ENCODE results near the gene TRIM33.
A peak's percentile ranks its signal among the peaks of the same experiment; 100 is the strongest.
"Not testable (repeated sequence)": the region's sequence is repeated elsewhere in the genome, so short reads cannot be mapped to it uniquely, and the experiment has no call there.

Gene TRIM33

DNA sequence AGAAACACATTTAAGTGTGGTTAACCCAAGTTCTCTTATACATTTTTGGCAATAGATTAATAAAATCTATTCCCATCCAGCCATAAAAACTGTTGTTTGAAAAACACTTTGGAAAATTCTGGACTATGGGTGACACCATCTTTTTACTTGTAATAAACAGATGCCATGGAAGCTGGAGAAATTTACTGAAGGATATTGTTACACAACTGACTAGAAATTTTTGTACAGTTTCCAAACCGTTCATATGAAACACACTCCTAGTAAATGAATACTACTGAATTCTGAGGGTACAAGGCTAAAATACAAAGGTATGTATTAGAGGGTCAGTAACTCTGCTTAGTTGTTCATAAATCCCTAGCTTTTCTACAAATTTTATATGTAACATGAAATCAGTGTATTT, 48.7 kb downstream of the TRIM33 start:
- no peak for DNase-seq

DNA sequence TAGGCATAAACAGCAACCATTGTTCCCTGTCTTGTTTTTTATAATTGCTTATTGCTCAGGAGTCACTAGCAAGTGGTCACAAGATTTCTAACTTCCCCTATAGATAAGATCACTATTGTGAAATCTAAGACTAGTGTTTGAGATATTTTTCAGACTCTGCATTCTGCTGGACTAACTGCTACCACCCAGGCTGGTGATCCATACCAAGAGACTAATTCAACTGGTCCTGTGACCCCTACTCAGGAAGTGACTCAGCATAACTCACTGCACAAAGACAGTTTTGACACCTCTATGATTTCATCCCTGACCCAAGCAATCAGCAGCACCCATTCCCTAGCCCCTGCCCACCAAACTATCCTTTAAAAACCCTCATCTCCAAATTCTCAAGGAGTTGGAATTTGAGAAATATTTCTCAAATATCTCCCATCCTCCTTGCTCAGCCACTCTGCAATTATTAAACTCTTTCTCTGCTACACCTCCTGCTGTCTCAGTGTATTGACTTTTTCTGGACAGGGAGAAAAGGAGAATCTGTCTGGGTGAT, 52.7 kb downstream of the TRIM33 start:
- no peak for DNase-seq

DNA sequence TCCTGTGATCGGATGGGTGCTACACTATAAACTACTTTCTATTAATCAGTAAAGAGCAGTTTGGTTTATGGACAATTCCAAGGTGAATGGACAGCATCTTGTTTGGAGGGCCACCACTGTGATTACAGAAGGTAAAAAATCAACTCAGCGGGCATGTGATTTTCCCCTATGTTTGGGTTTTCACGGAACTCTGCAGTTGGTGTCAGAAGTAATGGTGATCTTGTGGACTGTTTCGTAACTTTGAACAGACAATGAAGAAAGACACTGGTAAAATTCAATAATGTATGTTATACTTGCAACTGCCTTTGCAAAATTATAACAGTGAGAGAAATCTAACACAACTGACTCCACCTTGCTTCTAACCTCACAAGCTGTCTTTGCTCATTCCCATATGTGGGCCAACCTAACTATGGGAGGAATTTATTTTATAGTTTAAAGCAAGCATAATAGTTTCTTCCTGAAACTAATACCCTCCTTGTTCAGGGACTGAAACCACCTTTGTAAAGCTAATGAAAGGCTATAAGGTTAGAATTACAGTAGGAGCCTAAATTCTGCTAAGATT, 53.2 kb downstream of the TRIM33 start:
- no peak for DNase-seq

DNA sequence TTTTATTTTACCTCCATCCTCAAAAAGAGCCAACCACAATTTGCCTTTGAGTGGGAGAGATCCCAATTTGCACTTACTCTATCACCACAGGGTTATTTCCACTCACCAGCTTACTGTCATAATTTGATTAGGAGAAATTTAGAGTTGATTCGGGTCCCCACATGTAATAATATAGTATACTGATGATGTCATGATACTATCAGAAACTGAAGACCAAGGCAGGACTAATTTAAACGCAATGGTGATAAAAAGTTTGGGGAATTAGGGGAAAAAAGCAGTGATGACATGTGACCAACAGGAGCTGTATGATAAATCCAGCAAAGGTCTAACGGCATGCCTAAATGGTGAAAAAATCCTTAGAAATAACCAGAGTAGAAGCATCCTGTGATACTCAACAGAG, 54.4 kb downstream of the TRIM33 start:
- DNase-seq = no peak

DNA sequence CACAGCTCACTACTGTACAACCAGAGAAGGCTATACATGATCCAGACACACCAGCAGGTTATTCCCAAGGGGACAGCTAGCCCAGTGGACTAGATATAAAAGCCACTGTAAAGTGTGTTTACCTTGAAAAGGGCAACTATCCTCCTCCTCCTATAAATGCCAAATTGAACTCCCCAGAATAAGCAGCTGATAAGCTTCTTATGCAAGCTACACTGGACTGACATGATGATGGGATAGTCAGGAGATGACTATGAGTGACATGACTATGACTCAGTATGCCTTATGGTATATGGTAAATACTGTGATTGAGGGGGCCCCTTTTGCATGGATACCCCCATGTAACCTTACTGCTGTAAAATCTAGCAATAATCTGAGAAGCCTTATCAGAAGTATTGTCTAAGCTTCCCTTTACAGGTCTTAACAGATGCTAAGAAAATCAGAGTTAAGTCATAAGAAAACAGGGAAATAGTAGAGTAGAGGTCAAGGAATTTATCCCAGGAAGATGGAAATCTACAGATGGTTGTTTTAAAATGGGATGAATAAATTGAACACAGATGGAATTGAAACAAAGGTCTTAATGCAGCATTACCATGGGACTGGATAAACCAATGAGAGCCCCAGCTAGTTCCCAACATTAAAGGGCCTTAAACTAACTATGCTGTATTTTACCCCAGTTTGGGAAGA, 55.8 kb downstream of the TRIM33 start:
- DNase-seq = no peak

DNA sequence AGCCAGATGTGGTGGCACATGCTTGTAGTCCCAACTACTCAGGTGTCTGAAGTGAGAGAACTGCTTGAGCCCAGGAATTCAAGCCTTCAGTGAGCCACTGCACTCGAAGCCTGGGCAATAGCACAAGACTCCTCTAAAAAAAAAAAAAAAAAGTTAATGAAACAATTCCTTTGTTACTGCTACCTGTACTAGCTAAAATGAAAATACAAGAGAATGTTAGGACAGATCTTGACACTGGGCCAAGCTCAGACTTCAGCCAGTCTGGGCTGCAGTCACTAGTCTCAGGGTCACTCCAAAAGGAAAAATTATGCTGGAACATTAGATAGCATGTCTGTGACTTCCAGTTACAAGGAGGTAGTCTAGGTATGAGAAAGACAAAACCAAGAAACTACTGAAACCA, 56.5 kb downstream of the TRIM33 start:
- no peak for DNase-seq

DNA sequence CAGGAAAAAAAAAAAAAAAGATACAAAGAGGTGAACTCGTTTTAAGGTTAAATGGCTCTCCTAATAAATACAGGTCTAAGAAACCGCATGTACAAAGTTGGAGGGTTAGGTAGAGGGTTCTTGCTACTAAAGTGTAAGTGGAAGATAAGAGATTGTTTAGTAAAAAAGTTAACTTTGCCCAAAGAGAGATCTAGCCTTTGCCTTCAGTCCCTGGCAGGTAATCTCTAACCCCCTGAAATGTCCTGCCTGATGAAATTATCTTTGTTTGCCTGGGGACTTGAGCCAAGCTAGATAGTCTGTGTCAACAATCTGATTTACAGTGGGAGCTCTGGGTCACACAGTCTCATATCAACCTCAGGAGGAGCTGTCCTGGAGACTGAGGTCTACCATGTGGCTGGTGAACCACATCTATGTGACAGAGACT, 57.6 kb downstream of the TRIM33 start:
- DNase-seq = no peak

DNA sequence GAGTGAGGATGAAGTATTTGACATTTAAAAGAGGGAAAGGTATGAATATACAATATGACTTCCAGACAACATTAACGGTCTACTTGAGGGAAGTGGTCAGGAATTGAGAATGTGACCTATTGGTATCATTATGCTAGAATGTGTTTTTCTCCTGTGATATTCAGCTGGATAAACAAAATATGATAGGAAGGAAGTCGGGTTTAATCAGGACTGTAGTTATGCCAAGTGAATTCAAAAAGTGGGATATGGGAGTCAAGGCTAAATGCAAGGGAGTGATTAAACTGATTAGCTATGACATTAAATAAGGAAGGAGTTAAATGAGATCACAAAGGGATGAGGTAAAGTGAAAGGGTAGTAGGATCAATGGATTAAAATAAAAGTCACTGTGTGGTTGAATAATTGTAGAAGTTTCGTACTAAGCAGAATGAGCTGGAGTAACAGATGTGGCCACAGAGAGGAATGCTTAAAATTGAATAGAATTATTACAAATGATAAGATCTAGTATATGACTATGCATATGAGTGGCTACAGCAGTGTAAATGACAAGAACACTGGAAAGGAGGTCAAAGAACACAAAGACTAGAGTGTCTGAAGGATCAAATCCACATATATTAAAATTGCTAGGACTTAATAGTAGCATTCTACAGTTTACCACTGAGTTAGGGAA, 62.5 kb downstream of the TRIM33 start:
- no peak for DNase-seq

DNA sequence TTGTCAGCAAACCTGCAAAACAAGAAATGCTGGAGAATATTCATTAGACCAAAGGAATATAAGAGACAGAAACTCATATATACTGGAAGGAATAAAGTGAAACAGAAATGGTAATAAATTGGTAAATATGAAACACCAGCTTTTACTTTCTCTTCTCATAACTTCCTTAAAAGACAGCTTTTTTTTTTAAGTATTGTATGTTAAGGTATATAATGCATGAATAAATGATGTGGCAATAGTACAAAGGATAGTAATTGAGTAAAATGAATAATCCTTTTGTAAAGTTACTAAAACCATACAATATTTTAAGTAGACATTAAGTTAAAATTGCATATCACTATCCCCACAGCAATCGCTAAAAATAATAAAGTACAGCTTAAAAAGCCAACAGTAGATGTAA, 64.8 kb downstream of the TRIM33 start:
- DNase-seq = no peak

DNA sequence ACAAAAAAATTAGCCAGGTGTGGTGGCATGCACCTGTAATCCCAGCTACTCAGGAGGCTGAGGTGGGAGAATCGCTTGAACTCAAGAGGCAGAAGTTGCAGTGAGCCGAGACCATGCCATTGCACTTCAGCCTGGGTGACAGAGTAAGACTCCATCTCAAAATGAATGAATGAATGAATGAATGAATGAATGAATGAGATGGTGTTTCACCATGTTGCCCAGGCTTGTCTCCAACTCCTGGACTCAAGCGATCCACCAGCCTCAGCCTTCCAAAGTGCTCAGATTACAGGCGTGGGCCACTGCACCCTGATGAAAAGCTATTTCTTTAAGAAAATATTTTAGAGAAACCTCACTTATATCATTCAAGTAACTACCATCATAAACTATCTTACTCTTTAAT, 67.8 kb downstream of the TRIM33 start:
- not testable (repeated sequence) for DNase-seq

DNA sequence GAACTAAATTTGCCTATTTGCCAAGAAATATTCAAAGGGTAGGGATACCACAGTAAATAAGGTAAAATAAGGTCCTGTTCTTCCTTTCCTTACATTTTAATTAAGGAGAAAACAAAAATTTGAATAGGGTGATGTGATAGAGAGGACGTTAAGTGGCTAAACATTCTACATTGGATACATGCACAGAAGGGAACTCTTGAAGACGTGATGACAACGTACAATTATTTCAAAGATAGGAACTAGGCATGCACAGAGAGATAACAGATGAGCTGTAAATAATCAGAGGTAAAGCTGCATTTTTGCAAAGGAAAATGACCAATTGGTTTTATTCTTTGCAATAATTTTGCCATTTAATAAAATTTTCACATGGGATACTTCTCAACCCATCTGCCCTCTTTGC, 69.7 kb downstream of the TRIM33 start:
- no peak for DNase-seq

DNA sequence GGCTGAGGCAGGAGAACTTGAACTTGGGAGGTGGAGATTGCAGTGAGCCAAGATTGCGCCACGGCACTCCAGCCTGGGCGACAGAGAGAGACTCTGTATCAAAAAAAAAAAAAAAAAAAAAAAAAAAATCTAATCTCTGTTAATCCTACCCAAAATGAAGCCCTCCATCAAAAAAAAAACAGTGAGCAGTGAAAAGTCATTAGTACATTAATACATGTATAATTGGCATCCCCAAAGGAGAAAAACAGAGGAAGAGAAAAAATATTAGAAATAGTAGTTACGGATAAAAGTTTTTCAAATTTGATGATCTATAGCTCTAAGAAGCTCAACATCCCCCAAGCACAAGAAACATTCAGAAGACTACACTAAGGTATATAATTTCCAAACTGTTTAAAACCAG, 71.6 kb downstream of the TRIM33 start:
- no peak for DNase-seq

DNA sequence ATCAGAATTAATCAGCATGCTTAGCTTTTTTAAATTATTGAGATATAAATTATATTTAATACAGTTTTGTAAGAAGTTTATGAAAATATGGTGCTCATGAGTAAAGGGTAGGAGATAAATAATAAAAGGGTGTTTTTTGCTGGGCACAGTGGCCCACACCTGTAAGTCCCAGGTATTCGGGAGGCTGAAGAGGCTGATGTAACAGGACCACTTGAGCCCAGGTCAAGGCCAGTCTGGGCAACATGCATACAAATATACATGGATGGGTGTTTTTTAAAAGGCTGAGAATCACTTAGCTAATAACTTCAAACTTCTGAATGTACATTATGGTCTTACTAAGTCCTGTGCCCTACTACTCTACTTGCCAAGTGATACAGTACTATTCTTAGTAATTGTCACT, 73.2 kb downstream of the TRIM33 start:
- no peak for DNase-seq

DNA sequence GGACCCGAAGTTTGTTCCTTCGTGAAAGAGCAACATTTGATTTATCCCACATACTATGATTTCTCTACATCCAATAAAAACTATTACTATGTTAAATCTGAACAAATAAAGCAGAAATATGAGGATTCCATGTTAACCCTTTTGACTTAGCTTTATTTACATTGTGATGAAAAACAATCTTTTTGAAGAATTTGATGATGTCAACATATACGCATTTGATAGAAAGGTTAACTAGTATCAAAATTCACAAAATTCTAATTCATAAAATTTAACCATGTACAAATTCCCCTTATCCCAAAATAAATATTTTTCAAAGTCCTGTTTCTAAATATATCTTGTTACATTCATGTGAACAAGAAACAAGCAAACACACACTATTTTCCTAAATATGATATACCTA, 74.2 kb downstream of the TRIM33 start:
- no peak for DNase-seq

DNA sequence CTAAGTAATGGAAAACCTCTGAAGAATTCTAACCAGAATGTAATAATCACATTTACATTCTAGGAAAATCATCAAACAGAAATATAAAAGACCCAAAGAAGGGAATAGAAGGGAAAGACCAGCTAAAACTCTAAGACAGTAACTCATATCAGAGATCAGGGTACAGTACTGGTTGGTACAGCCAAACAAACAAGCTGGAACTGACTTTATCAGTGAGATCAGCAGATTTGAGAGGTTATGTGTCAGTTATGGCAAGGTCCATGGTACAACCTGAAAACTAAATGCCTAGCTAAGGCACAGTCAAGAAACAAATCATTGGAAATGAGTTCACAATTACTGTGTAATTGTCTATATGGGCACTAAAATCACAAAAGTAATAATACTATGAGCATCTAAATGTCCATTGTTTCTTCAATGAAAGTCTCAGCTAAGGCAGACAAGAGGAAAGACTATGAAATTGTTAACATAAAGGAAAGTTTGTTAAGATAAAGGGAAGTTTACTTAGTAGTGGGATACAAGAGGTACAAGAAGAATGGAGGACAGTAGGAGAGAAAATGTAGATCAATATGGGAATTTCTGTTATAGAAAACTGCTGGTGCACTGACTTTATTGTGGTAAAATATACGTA, 75.8 kb downstream of the TRIM33 start:
- DNase-seq = no peak

DNA sequence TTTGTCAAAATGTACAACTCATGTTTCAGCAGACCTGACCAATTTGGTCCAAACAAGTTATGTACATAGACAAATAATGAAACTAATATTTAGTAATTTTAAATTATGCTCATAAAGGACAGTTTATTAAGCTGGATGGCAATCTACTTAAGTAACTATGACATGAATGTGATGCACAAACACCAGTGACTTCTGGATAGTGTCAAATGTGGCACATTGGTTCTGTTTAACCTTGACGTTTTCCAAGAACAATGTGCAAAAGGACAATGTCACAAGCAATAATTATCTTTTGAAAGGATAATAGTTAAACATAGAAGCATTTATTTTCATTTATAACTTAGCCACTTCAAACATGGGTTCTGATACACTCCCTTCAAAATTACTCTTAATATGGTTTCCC, 80.0 kb downstream of the TRIM33 start:
- no peak for DNase-seq

DNA sequence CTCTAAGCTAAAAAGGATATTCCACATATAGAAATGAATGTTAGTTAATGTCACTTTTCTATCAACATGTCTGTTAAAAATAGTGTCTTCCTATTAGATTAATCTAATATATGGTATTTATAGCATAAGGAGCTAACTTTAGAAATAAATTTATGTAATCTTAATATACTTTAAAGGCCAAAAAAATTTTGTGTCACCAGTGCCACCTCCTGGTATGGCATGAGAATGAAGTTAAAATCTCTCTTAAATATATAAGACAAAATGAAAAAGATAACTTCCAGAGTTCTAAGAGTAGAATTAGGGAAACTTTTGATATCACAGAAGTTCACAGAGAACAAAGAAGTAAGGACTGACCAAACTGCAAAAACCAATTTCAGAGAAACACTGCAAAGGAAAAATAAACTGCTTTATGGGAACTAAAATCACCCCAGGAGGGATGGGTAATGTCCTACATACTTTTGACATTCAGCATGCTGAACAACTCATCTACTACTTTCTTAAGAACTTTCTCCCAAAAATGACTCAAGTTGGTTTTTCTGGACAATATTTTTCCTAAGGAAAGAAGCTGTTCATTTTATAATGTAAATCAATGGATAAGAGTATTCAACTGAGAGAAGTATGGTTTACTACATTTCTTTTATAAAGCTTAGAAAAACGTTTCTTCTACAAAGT, 82.8 kb downstream of the TRIM33 start:
- peak; percentile 39 for DNase-seq

DNA sequence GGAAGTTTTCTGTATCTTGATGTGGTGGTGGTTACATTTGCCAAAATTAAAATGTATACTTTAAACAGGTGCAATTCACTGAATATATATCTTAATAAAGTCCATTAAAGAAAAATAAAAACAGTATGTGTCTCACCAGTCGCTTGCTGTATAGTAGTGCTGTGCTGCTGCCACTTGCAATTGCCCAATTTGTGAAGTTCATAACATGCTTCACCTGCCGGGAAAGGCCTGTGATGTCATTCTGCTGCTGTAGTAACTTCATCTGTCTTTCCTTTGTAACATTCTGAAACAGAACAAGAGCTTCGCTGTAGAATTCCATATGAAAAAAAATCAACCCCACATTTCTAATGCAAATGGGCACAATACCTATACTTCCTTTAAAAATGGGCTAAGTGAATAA, 83.4 kb downstream of the TRIM33 start:
- DNase-seq = no peak

DNA sequence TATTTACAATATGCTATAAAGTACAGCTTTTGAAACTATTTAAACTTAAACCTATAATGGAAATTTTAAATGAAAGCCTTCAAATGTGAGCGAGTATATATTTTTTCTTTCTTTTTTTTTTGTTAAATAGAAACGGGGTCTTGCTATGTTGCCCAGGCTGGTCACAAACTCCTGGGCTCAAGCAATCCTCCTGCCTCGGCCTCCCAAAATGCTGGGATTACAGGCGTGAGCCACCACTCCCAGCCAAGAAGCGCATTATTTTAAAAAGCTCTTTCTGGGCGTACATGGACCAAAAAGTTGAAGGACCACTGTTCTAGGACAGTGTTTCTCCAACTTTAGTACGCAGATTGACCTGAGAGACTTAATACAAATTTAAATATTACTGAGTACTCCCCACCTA, 87.5 kb downstream of the TRIM33 start:
- DNase-seq = no peak

DNA sequence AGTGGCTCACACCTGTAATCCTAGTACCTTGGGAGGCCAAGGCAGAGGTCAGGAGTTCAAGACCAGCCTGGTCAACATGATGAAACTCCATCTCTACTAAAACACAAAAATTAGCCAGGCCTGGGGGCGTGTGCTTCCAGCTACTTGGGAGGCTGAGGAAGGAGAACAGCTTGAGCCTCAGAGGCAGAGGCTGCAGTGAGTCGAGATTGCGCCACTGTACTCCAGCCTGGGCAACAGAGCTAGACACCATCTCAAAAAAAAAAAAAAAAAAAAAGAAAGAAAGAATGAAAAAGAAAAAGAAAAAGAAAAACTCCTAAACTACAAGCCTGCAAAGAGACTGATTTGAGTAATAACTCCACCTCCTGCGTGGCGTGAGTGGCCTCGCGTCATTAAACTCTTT, 92.1 kb downstream of the TRIM33 start:
- DNase-seq = not testable (repeated sequence)

DNA sequence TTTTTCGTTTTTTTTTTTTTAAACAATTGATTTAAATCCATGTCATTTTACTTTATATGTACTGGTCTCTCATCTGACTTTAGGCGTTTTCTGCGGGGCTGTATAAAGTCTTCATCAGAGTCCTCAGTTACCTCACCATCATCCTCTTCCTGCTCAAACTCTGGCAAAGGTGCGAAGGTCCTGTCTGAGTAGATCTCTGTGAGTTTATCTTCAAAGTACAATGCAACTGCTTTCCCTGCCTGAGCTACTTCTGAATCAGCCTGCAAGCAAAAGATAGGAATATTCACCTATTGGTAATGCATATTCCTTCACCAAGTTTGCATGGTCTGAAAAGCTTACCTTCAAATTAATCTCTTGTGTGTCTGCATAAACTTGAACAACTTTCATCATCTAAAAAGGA, 113.4 kb downstream of the TRIM33 start:
- DNase-seq = no peak

DNA sequence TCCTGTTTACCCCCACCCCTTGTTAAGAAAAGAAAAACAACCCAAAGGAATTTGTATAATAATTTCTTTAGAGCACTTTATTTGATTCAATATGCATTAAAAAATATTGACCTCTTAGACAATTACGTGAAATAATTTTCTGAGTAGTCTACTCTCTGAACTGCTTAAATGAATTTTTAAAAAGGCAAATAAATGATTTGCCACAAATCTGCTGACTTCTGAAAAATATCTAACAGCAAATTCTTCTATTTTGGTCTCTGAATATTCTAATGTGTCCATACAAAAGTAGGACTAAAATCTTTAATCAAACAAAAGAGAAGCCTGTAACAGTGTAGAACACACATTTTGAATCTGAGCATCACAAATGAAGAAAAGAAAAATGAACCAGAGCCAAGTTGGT, 115.1 kb downstream of the TRIM33 start:
- no peak for DNase-seq

DNA sequence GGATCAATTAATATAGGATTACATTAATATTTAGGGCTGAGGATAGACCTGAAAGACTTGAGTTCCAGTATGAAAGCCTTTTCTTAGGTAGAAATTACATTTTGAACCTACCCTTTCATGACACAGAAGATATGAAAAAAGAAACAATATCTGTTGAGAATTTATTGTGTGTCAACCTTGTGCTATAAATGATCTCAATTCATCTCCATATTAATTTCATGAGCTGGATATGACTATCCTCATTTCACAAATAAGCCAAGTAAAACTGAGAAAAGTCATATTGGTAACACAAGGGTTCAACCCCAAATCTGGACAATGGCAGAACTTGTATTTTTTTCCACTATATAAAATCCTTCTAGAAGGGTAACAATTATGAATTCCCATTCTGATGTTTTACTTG, 120.0 kb downstream of the TRIM33 start:
- DNase-seq = no peak
